ENCODE results near the gene CLPSL2.

The CLPSL2 gene

DNA sequence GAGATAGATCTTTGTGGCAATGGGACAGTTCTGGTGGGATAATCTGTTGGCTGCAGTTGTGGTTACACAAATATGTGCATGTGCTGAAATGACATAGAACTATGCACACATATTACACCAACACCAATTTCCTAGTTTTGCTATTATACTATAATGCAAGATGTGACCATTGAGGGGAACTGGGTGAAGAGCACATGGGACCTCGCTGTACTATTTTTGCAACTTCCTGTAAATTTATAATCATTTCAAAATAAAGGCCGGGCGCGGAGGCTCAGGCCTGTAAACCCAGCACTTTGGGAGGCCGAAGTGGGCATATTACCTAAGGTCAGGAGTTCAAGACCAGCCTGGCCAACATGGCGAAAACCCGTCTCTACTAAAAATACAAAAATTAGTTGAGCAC is 30.9 kb upstream of the CLPSL2 start:
- Histone ChIP-seq H3K27ac (ENCODE audit: low read length) (no peak overlapping the region), H3K9ac (ENCODE audit: low read depth, low read length) (no peak overlapping the region), H4K20me1 (ENCODE audit: insufficient read depth, low read length) (0 out of 2 replicates have a peak, but pooled peaks cover 3% of the 10 kb centered on the region), H2AFZ (ENCODE audit: low read depth, low read length) (no peak overlapping the region), H3K4me1 (ENCODE audit: insufficient read depth, low read length) (no peaks in the 10 kb centered on the region), H3K4me3 (ENCODE audit: low read depth in 1 of 2, low read length in 2 of 2) (no peak overlapping the region), H3K36me3 (ENCODE audit: insufficient read depth, low read length) (no peaks in the 10 kb centered on the region), H3K9me3 (ENCODE audit: insufficient read depth, low read length, severe bottlenecking) (peaks cover 5% of the 10 kb centered on the region), H3K4me2 (ENCODE audit: insufficient read depth, low read length) (no peak overlapping the region), H3K27me3 (ENCODE audit: insufficient read depth, low read length, poor library complexity) (peaks cover 9% of the 10 kb centered on the region), H3K79me2 (ENCODE audit: insufficient read depth, low read length) (no peaks in the 10 kb centered on the region)
- ATAC-seq (ENCODE audit: insufficient read depth, low read depth) = no peak
- TF ChIP-seq CTCF (IDR thresholded peaks at IDR 0.05; ENCODE audit: borderline replicate concordance, extremely low read depth, low read length, poor library complexity, severe bottlenecking) (no peak), EZH2 (IDR thresholded peaks at IDR 0.05; ENCODE audit: borderline replicate concordance, low read depth, low read length, severe bottlenecking) (no peak)
- no peak for DNase-seq

DNA sequence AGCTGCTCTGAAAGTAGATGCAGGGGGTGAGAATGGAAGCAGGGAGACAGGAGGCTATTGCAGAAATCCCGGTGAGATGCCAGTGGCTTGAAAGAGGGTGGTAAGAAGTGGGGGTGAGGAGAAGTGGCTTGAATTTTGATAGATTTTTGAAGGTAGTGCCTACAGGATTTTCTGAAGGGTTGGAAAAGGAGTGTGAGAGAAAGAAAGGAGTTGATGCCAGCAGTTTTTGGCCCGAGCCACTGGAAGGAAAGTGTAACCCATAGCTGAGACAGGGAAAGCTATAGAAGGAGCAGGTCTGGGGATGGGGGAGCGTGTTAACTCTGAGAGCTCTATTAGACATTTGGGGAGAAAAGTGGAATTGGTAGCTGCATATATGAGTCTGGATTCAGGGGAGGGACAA is 29.9 kb upstream of the CLPSL2 start:
- TF ChIP-seq CTCF (IDR thresholded peaks at IDR 0.05; ENCODE audit: borderline replicate concordance, extremely low read depth, low read length, poor library complexity, severe bottlenecking) (no peak), EZH2 (IDR thresholded peaks at IDR 0.05; ENCODE audit: borderline replicate concordance, low read depth, low read length, severe bottlenecking) (no peak)
- H3K9ac ChIP-seq (ENCODE audit: low read depth, low read length) = no peak overlapping the region
- no peak overlapping the region for H3K4me2 ChIP-seq (ENCODE audit: insufficient read depth, low read length)
- H3K27me3 ChIP-seq (ENCODE audit: insufficient read depth, low read length, poor library complexity) = peaks cover 5% of the 10 kb centered on the region
- no peaks in the 10 kb centered on the region for H3K79me2 ChIP-seq (ENCODE audit: insufficient read depth, low read length)
- H3K36me3 ChIP-seq (ENCODE audit: insufficient read depth, low read length) = no peaks in the 10 kb centered on the region
- H3K4me3 ChIP-seq (ENCODE audit: low read depth in 1 of 2, low read length in 2 of 2) = no peak overlapping the region
- H4K20me1 ChIP-seq (ENCODE audit: insufficient read depth, low read length) = no peaks in the 10 kb centered on the region
- ATAC-seq (ENCODE audit: insufficient read depth, low read depth) (no peak), DNase-seq (no peak)
- no peak overlapping the region for H3K27ac ChIP-seq (ENCODE audit: low read length)
- no peak overlapping the region for H2AFZ ChIP-seq (ENCODE audit: low read depth, low read length)
- H3K9me3 ChIP-seq (ENCODE audit: insufficient read depth, low read length, severe bottlenecking) = peaks cover 5% of the 10 kb centered on the region
- no peaks in the 10 kb centered on the region for H3K4me1 ChIP-seq (ENCODE audit: insufficient read depth, low read length)

GRCh38 chr6:35747877-35748276 is 28.5 kb upstream of the CLPSL2 start:
- Histone ChIP-seq H3K27ac (ENCODE audit: low read length) (no peak overlapping the region), H3K27me3 (ENCODE audit: insufficient read depth, low read length, poor library complexity) (peaks cover 5% of the 10 kb centered on the region), H4K20me1 (ENCODE audit: insufficient read depth, low read length) (no peaks in the 10 kb centered on the region), H3K9me3 (ENCODE audit: insufficient read depth, low read length, severe bottlenecking) (peaks cover 5% of the 10 kb centered on the region), H3K36me3 (ENCODE audit: insufficient read depth, low read length) (no peaks in the 10 kb centered on the region), H3K4me3 (ENCODE audit: low read depth in 1 of 2, low read length in 2 of 2) (no peak overlapping the region), H2AFZ (ENCODE audit: low read depth, low read length) (no peak overlapping the region), H3K4me1 (ENCODE audit: insufficient read depth, low read length) (no peaks in the 10 kb centered on the region), H3K9ac (ENCODE audit: low read depth, low read length) (no peak overlapping the region), H3K4me2 (ENCODE audit: insufficient read depth, low read length) (no peak overlapping the region), H3K79me2 (ENCODE audit: insufficient read depth, low read length) (no peaks in the 10 kb centered on the region)
- ATAC-seq (ENCODE audit: insufficient read depth, low read depth) (no peak), DNase-seq (no peak)
- TF ChIP-seq EZH2 (IDR thresholded peaks at IDR 0.05; ENCODE audit: borderline replicate concordance, low read depth, low read length, severe bottlenecking) (no peak), CTCF (IDR thresholded peaks at IDR 0.05; ENCODE audit: borderline replicate concordance, extremely low read depth, low read length, poor library complexity, severe bottlenecking) (no peak)

- Histone ChIP-seq H3K4me2 (ENCODE audit: insufficient read depth, low read length) (no peak overlapping the region), H3K36me3 (ENCODE audit: insufficient read depth, low read length) (no peaks in the 10 kb centered on the region), H3K4me1 (ENCODE audit: insufficient read depth, low read length) (no peaks in the 10 kb centered on the region), H3K27me3 (ENCODE audit: insufficient read depth, low read length, poor library complexity) (peaks cover 5% of the 10 kb centered on the region), H3K9ac (ENCODE audit: low read depth, low read length) (no peak overlapping the region), H3K27ac (ENCODE audit: low read length) (no peak overlapping the region), H4K20me1 (ENCODE audit: insufficient read depth, low read length) (no peaks in the 10 kb centered on the region), H3K9me3 (ENCODE audit: insufficient read depth, low read length, severe bottlenecking) (peaks cover 5% of the 10 kb centered on the region), H3K4me3 (ENCODE audit: low read depth in 1 of 2, low read length in 2 of 2) (no peak overlapping the region), H3K79me2 (ENCODE audit: insufficient read depth, low read length) (no peaks in the 10 kb centered on the region), H2AFZ (ENCODE audit: low read depth, low read length) (no peak overlapping the region)
- TF ChIP-seq EZH2 (IDR thresholded peaks at IDR 0.05; ENCODE audit: borderline replicate concordance, low read depth, low read length, severe bottlenecking) (no peak), CTCF (IDR thresholded peaks at IDR 0.05; ENCODE audit: borderline replicate concordance, extremely low read depth, low read length, poor library complexity, severe bottlenecking) (no peak)
- ATAC-seq (ENCODE audit: insufficient read depth, low read depth) (no peak), DNase-seq (no peak)
Observed at GRCh38 chr6:35750557-35750956, 25.8 kb upstream of the CLPSL2 start.

Measured in DND-41 (cell line).